HG03432 (cell line): Measurements from ENCODE around the gene IL34.

Experiments used
- ATAC-seq: cut with Tn5 transposase; IDR thresholded peaks from one replicate; pipeline ENCODE4 v1.9.1; 2021; ENCODE audit warnings: mild to moderate bottlenecking, moderate library complexity; ENCODE audit not compliant: unreplicated experiment

Gene IL34

GRCh38 chr16:70676675-70677498 lies 30.5 kb downstream of the IL34 start:
- no peak for ATAC-seq

DNA sequence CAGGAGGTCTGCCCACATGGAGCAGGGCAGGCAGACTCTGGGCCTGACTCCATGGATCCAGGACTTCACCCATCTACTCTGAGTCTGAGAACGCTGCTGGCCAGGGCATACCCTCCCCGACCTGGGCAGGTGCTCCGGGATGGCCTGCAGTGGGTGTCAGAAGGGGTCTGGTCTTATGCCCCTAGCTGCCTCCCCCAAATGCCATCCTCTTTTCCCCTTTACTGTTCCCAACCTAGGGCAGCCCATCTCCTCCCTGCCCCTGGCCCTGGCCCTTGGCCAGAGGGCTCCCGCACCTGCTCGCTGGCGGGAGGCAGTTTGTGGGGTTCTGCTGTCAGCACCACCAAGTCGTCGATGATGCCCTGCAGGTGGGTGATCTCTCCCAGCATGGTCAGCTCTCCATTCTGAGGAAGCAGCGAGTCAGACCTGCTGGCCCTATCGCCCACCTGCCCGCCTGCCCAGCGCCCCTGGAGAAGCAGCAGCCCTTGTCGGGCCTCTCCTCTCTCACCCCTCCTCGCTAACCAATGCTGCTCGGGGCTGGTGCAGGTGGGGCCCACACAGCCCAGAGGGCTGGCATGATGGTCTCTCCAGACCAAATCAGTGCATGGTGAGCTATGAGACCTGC lies 31.3 kb downstream of the IL34 start:
- no peak for ATAC-seq

- no peak for ATAC-seq
Observed at GRCh38 chr16:70678121-70678897, 31.9 kb downstream of the IL34 start.

GRCh38 chr16:70678898-70679670 lies 32.7 kb downstream of the IL34 start:
- ATAC-seq: no peak

DNA sequence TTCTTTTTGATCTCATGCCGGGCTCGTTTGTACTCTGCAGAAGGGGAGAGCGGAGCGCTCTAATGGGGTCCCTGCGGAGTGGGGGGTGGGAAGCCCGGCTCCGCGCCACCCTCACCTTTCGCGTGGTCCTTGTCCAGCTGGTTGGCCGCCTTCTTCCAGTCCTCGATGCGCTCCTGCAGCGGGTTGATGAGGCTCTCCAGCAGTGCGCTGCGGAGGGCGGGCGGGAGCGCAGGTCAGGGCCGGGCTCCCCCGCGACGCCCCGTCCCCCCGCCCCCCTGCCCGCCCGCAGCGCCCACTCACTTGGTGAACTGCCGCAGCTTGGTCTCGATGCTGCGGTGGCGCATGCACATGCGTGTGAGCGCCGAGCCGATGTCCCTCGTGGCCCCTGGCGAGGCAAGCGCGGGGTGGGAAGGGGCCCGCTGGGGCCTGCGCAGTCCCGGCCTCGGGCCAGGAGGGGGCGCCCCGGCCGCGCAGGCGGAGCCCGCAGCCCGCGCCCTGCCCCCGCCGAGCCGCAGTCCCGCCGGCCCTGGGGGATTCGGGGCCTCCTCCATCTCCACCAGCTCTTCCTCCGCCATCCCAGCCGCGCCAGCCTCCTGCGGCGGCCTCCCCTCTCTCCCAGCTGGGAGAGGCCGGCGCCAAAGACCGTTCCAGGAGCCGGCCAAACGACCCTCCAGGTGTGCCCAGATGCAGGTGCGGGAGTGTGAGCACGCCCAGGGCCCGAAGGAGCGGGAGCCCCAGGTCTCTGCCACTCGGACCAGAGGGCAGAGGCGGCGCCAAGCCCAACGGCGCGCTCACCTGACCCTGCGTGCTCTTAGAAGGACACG lies 33.5 kb downstream of the IL34 start:
- no peak for ATAC-seq

GRCh38 chr16:70680495-70681381 lies 34.4 kb downstream of the IL34 start:
- ATAC-seq: no peak

DNA sequence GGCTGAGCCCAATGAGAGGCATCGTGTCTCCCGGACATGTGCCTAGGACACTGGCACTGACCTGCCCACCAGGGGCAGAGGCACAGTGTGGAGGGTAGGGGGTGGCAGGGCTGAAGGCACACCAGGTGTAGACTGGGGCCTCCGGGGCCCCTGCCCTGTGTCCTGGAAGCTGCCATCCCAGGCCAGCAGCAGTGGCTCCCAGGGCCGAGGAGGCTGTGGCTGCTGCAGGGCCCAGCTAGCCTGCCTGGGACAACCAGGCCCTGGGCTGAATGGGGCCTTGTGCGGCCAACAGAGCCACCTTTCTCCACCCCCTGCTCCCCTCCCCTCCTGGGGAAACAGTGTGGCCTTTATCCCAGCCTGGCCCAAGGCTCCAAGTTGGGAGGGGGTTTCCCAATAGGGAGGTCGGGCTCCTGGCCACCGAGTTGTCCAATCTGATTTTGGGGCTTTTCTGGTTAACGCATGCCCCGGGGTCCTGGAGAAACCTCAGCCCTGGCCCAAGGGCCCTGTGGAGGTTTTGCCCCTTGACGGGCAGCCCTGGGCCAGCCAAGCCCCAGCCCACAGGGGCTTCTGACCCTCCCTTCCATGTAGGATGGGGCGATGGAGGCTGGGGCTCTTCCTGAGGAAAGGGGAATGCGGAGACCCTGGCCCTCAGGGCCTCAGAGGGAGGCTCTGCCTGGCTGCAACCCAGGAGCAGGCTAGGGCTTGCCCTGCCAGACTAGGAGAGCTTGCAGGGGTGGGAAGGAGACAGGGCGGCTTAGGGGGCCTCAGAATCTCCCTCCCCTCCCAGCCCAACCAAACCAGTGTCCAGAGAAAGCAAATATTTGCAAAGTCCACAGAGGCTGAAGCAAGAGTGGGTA lies 35.3 kb downstream of the IL34 start:
- no peak for ATAC-seq

GRCh38 chr16:70682239-70683145 lies 36.1 kb downstream of the IL34 start:
- ATAC-seq: no peak

GRCh38 chr16:70683146-70683944 lies 37.0 kb downstream of the IL34 start:
- no peak for ATAC-seq

GRCh38 chr16:70684146-70685060 lies 38.0 kb downstream of the IL34 start:
- ATAC-seq: no peak

- ATAC-seq: no peak
Observed at GRCh38 chr16:70685061-70685937, 38.9 kb downstream of the IL34 start.

DNA sequence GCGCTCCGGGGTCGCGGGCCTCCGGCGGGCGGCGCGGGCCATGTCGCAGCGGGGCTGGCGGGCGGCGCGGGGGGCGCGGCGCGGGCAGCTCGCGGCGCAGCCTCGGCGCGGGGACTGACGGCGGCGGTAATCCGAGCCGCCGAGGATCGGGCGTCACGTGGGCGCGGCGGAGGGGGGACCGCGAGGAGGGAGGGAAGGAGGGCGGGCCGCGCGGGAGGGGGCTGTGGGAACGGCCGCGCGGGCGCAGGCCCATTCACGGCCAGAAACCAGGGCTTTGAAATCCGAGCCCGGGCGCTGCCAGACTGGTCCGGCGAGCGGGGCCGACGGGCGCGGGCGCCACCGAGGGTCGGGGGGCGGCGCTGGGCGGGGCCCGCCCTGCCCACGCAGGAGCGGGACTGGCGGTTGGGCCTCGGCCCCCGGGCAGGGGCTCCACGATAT lies 39.6 kb downstream of the IL34 start, which contains the start of gene MTSS2:
MTSS2 (minus strand) TSS at position 116 of the 438 bp plus-strand sequence. CDS start 262 bp downstream, outside the sequence.
- no peak for ATAC-seq

DNA sequence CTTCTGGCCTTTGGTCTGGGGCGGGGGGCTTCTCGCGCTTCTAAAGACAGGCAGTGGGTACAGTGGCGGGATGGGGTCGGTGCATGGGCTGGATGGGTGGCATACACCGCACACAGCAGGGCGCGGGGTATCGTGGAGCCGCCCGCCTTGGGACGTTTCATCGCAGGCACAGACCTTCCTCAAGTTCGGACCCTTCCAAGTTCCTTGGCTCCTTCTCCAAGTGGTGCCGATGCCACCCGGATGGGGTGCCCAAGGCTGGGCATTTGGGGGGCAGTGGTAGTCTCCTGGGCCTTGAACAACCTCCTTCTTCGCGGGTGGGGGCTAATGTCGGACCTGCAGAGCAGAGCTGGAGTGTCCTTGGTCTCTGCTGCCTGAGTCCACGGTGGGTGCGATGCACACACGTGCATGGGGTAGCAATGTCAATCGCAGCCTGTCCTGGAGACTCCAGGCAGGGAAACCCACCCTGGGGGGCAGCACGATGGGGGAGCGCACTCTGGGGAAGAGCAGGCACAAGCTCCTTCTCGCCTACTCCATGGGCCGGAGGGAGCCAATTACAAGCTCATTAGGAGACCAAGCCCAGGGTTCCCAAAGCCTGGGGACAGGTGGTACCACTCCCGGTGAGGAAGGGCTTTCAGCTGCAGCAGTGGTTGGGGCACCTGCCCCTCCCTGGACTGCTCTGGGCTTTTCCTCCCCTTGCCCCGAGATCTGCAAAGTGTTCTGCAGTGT lies 40.2 kb downstream of the IL34 start:
- ATAC-seq: no peak
